Measurements from ENCODE around the gene CLPTM1. TPM values are rescaled to one million over a fixed set of nuclear protein-coding genes. Genes with fewer than 3 reads are reported as not detected.

The CLPTM1 gene
- total and polyA plus RNA-seq, 3 donors from 2014 or later: 179 to 204 (median 198) TPM

DNA sequence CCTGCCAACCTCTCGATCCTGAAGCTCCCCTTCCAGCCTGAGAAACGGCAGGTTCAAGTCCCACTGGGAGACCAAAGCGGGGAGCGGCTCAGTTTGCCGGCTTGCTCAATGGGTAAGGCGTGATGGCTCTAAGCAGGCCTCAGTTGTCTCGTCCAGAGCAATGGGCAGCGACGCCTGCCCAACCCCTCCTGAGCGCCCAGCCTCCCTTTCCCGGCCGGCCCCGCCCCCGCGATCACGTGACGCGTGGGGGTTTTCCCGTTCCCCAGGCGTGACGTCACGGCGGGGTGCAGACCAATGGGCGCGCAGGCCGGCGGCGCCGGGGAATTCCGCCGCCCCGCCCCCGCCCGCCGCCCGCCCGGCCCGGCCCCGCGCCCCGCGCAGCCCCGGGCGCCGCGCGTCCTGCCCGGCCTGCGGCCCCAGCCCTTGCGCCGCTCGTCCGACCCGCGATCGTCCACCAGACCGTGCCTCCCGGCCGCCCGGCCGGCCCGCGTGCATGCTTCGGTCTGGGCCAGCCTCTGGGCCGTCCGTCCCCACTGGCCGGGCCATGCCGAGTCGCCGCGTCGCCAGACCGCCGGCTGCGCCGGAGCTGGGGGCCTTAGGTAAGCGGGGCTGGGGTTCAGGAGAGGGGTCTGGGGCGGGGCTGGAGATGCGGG lies 46.0 kb downstream of the CLPTM1 start, which contains the start of gene RELB:
Gene RELB, plus strand, starts transcription at position 378 of the 653 bp plus-strand sequence. Its CDS starts 116 bp downstream, at position 494.
- no peaks in the 10 kb centered on the region for H3K36me3 ChIP-seq (ENCODE audit: low read depth, missing control alignments)
- intact Hi-C loops (cut with DNase I; ENCODE audit: low total_unique reads): no loop called here
- H3K9me3 ChIP-seq: no peaks in the 10 kb centered on the region
- H3K27me3 ChIP-seq: no peaks in the 10 kb centered on the region
- 0% methylated on average over 7 to 32 of the region's 79 CpGs for WGBS, 2 donors
- peak within 1 kb of the TSS; percentile 78 to 82 for H3K4me3 ChIP-seq
- DNase-seq: peak; percentile 94
- TF ChIP-seq, protein P1, sequence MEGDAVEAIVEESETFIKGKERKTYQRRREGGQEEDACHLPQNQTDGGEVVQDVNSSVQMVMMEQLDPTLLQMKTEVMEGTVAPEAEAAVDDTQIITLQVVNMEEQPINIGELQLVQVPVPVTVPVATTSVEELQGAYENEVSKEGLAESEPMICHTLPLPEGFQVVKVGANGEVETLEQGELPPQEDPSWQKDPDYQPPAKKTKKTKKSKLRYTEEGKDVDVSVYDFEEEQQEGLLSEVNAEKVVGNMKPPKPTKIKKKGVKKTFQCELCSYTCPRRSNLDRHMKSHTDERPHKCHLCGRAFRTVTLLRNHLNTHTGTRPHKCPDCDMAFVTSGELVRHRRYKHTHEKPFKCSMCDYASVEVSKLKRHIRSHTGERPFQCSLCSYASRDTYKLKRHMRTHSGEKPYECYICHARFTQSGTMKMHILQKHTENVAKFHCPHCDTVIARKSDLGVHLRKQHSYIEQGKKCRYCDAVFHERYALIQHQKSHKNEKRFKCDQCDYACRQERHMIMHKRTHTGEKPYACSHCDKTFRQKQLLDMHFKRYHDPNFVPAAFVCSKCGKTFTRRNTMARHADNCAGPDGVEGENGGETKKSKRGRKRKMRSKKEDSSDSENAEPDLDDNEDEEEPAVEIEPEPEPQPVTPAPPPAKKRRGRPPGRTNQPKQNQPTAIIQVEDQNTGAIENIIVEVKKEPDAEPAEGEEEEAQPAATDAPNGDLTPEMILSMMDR (IDR thresholded peaks at IDR 0.05): no peak
- no peak for TF ChIP-seq POLR2A (IDR thresholded peaks at IDR 0.05)
- peaks cover 4% of the 10 kb centered on the region for H3K4me1 ChIP-seq
- H3K27ac ChIP-seq: peak within 1 kb of the TSS; percentile 96 to 98

DNA sequence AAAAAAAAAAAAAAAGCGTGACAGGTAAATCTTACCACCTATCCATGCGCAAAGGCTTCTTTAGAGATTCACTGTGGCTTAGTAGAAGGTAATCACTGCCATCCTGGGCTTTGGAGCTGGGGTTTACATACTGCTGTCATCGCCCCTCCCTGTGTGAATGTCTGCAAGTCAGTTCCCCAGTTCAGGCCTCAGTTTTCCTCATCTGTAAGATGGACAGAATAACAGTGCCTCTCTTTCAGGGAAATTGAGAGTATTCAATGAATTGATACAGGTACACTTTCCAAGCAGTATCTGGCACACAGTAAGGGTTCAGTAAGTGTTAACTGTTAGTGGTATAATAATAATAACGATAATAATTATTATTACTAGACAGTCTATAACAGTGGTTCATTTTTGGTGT lies 48.3 kb downstream of the CLPTM1 start:
- Histone ChIP-seq H3K4me1 (peaks cover 4% of the 10 kb centered on the region), H3K27ac (no peak overlapping the region), H3K9me3 (no peaks in the 10 kb centered on the region), H3K4me3 (no peak overlapping the region), H3K27me3 (no peaks in the 10 kb centered on the region), H3K36me3 (ENCODE audit: low read depth, missing control alignments) (no peaks in the 10 kb centered on the region)
- DNase-seq: no peak
- whole genome bisulfite sequencing, 2 donors: 52 to 85% methylated on average over 4 of the region's 4 CpGs
- no peak for TF ChIP-seq POLR2A (IDR thresholded peaks at IDR 0.05)
- intact Hi-C loops (cut with DNase I; ENCODE audit: low total_unique reads): no loop called here

DNA sequence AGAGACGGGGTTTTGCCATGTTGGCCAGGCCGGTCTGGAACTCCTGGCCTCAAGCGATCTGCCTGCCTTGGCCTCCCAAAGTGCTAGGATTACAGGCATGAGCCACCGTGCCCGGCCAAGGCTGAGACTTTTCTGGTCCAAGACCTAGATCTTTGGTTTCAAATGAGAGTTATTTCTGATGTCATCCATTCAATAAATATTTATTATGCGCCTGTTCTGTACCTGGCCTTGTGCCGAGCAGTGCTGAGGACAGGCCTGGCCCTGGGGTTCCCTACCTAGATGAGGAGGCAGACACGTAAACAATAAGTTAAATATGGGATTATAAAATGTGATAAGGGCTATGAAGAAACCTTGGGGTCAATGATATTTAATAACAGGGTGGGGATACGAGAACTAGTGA lies 50.6 kb downstream of the CLPTM1 start:
- Histone ChIP-seq H3K4me3 (no peak overlapping the region), H3K9me3 (no peaks in the 10 kb centered on the region), H3K4me1 (peaks cover 4% of the 10 kb centered on the region), H3K36me3 (ENCODE audit: low read depth, missing control alignments) (no peaks in the 10 kb centered on the region), H3K27me3 (no peaks in the 10 kb centered on the region), H3K27ac (no peak overlapping the region)
- intact Hi-C loops (cut with DNase I; ENCODE audit: low total_unique reads): no loop called here
- no peak for TF ChIP-seq POLR2A (IDR thresholded peaks at IDR 0.05)
- TF ChIP-seq, protein P1 (IDR thresholded peaks at IDR 0.05): no peak
- WGBS, 2 donors: 93 to 94% methylated on average over 9 of the region's 9 CpGs
- no peak for DNase-seq

DNA sequence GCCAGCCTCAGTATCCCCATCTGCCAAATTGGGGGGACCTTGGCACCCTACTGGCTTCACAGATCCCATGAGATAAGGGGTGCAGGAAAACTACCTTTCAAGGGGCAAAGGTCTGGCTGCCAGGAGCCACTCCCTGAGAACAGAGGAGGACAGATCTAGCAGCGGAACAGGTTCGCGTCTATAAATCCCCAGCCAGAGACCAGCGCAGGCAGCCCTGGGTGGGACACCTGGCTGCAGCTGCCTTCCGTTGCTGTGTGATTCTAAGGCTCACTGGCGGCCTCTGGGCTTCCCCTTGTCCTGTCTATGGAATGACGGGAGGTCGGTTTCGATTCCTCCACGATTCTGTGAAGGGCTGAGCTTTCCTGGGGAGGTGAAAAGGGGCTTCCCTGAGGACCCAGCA lies 53.4 kb downstream of the CLPTM1 start:
- no peaks in the 10 kb centered on the region for H3K9me3 ChIP-seq
- H3K4me1 ChIP-seq: no peaks in the 10 kb centered on the region
- DNase-seq: no peak
- no peak overlapping the region for H3K4me3 ChIP-seq
- whole genome bisulfite sequencing, 2 donors: 87 to 94% methylated on average over 10 of the region's 10 CpGs
- no peaks in the 10 kb centered on the region for H3K27me3 ChIP-seq
- no peak overlapping the region for H3K27ac ChIP-seq
- intact Hi-C loops (cut with DNase I; ENCODE audit: low total_unique reads): no loop called here
- TF ChIP-seq, protein P1 (IDR thresholded peaks at IDR 0.05): no peak
- TF ChIP-seq POLR2A (IDR thresholded peaks at IDR 0.05): no peak
- no peaks in the 10 kb centered on the region for H3K36me3 ChIP-seq (ENCODE audit: low read depth, missing control alignments)

DNA sequence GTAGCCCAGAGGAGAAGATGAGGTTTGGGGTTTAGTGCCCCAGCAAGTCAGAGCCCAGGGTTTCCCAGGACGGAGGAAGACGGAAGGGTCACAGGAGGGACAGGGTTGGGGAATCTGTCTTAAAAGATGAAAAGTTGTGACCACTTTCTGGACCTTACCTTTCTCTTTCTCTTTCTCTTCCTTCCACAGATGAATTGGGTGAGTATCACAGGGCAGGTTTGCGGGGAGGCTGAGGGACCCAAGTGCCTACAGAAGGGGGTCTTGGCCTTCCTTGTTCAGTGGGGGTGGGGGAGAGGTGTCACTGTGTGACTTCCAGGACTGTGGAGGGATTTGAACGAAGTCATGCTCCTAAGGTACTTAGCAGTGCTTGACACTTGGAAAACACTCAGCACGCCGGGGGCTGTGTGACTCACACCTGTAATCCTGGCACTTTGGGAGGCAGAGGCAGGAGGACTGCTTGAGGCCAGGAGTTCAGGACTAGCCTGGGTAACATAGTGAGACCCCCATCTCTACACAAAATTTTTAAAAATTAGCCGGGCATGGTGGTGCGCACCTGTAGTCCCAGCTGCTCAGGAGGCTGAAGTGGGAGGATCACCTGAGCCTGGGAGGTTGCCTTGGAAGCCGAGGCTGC lies 54.6 kb downstream of the CLPTM1 start:
- Histone ChIP-seq H3K9me3 (no peaks in the 10 kb centered on the region), H3K36me3 (ENCODE audit: low read depth, missing control alignments) (no peaks in the 10 kb centered on the region), H3K4me3 (no peak overlapping the region), H3K27ac (no peak overlapping the region), H3K27me3 (no peaks in the 10 kb centered on the region), H3K4me1 (no peaks in the 10 kb centered on the region)
- intact Hi-C loops (cut with DNase I; ENCODE audit: low total_unique reads): no loop called here
- TF ChIP-seq, protein P1 (IDR thresholded peaks at IDR 0.05): no peak
- no peak for TF ChIP-seq POLR2A (IDR thresholded peaks at IDR 0.05)
- no peak for DNase-seq
- 85 to 93% methylated on average over 9 of the region's 9 CpGs for whole genome bisulfite sequencing, 2 donors

All from testis (tissue), 3 donors.